H9 (cell line): Measurements from ENCODE around the gene PPM1H. TPM values are rescaled to one million over a fixed set of nuclear protein-coding genes. Genes with fewer than 3 reads are reported as not detected.

ENCODE experiments used
- DNase-seq: peaks from one replicate; pipeline ENCODE4 v3.0.0-alpha.2; 2017
- H2AFZ ChIP-seq: one replicate; pipeline ENCODE4 v1.6.1; 2013; ENCODE audit warnings: mild to moderate bottlenecking, low read length, control low read depth, moderate library complexity
- H2AK5ac ChIP-seq: 2 replicates; pipeline ENCODE4 v1.6.1; 2013; ENCODE audit warnings: low read length, control low read depth, mixed read lengths; ENCODE audit not compliant: insufficient read length
- H2BK120ac ChIP-seq: one replicate; pipeline ENCODE4 v1.6.1; 2013; ENCODE audit warnings: low read depth, mild to moderate bottlenecking, low read length, control low read depth, inconsistent platforms; ENCODE audit not compliant: poor library complexity, severe bottlenecking
- H2BK12ac ChIP-seq: 2 replicates; pipeline ENCODE4 v1.6.1; 2013; ENCODE audit warnings: low read length, control low read depth, mixed read lengths, low read depth; ENCODE audit not compliant: insufficient read length
- H2BK15ac ChIP-seq: 2 replicates; pipeline ENCODE4 v1.6.1; 2013; ENCODE audit warnings: low read depth, low read length, control low read depth
- H2BK20ac ChIP-seq: one replicate; pipeline ENCODE4 v1.6.1; 2013; ENCODE audit warnings: low read depth, mild to moderate bottlenecking, low read length, control low read depth, inconsistent platforms; ENCODE audit not compliant: poor library complexity, severe bottlenecking
- H2BK5ac ChIP-seq: 2 replicates; pipeline ENCODE4 v1.6.1; 2013; ENCODE audit warnings: low read length, control low read depth, mixed read lengths; ENCODE audit not compliant: insufficient read length
- H3K14ac ChIP-seq: 2 replicates; pipeline ENCODE4 v1.6.1; 2013; ENCODE audit warnings: low read length, control low read depth; ENCODE audit not compliant: insufficient read depth
- H3K18ac ChIP-seq: 2 replicates; pipeline ENCODE4 v1.6.1; 2013; ENCODE audit warnings: low read depth, mild to moderate bottlenecking, mixed read lengths, low read length, control low read depth; ENCODE audit not compliant: insufficient read length
- H3K23ac ChIP-seq: 2 replicates; pipeline ENCODE4 v1.6.1; 2013; ENCODE audit warnings: low read length, control low read depth, mixed read lengths, low read depth; ENCODE audit not compliant: insufficient read length
- H3K23me2 ChIP-seq: 2 replicates; pipeline ENCODE4 v1.6.1; 2013; ENCODE audit warnings: low read depth, mild to moderate bottlenecking, mixed read lengths, low read length, control low read depth; ENCODE audit not compliant: insufficient read length, poor library complexity, severe bottlenecking
- H3K27ac ChIP-seq: 2 replicates; pipeline ENCODE4 v1.5.1; 2013; ENCODE audit warnings: low read length, control low read depth, mixed read lengths, low read depth; ENCODE audit not compliant: insufficient read length
- H3K27me3 ChIP-seq: 2 replicates; pipeline ENCODE4 v1.6.1; 2013; ENCODE audit warnings: low read length, control low read depth, inconsistent platforms; ENCODE audit not compliant: insufficient read depth
- H3K4ac ChIP-seq: 2 replicates; pipeline ENCODE4 v1.6.1; 2013; ENCODE audit warnings: low read depth, mild to moderate bottlenecking, control low read depth, inconsistent platforms, low read length, moderate library complexity
- H3K4me1 ChIP-seq: 2 replicates; pipeline ENCODE4 v1.6.1; 2013; ENCODE audit warnings: low read length, control low read depth, inconsistent platforms; ENCODE audit not compliant: insufficient read depth
- H3K4me2 ChIP-seq: 2 replicates; pipeline ENCODE4 v1.6.1; 2013; ENCODE audit warnings: low read length, control low read depth, mixed read lengths; ENCODE audit not compliant: insufficient read length, insufficient read depth
- H3K56ac ChIP-seq: 2 replicates; pipeline ENCODE4 v1.6.1; 2013; ENCODE audit warnings: low read depth, mild to moderate bottlenecking, mixed read lengths, low read length, control low read depth; ENCODE audit not compliant: insufficient read length
- H3K79me1 ChIP-seq: 2 replicates; pipeline ENCODE4 v1.6.1; 2013; ENCODE audit warnings: low read depth, mild to moderate bottlenecking, moderate library complexity, low read length, control low read depth, inconsistent platforms; ENCODE audit not compliant: insufficient read depth, poor library complexity, severe bottlenecking
- H3K79me2 ChIP-seq: 2 replicates; pipeline ENCODE4 v1.6.1; 2013; ENCODE audit warnings: low read length, control low read depth, inconsistent platforms; ENCODE audit not compliant: insufficient read depth
- H3K9ac ChIP-seq: 2 replicates; pipeline ENCODE4 v1.6.1; 2013; ENCODE audit warnings: low read length, control low read depth, mixed read lengths; ENCODE audit not compliant: insufficient read length; ENCODE audit errors: extremely low read depth
- H3K9me3 ChIP-seq: one replicate; pipeline ENCODE4 v1.6.1; 2013; ENCODE audit warnings: low read depth, low read length, inconsistent platforms; ENCODE audit not compliant: control insufficient read depth
- H3T11ph ChIP-seq: one replicate; pipeline ENCODE4 v1.6.1; 2013; ENCODE audit warnings: mild to moderate bottlenecking, low read length, control low read depth, inconsistent platforms
- H4K20me1 ChIP-seq: one replicate; pipeline ENCODE4 v1.6.1; 2013; ENCODE audit not compliant: control insufficient read depth, insufficient read length, insufficient read depth
- H4K5ac ChIP-seq: 2 replicates; pipeline ENCODE4 v1.6.1; 2013; ENCODE audit warnings: low read depth, mild to moderate bottlenecking, mixed read lengths, low read length, control low read depth; ENCODE audit not compliant: insufficient read length
- H4K8ac ChIP-seq: replicated peaks from 2 replicates; pipeline ENCODE4 v1.6.1; 2013; ENCODE audit warnings: low read length, control low read depth, mixed read lengths, low read depth; ENCODE audit not compliant: insufficient read length
- H4K91ac ChIP-seq: 2 replicates; pipeline ENCODE4 v1.6.1; 2013; ENCODE audit warnings: low read depth, mild to moderate bottlenecking, moderate library complexity, mixed read lengths, low read length, control low read depth; ENCODE audit not compliant: insufficient read length
- H3K27ac Mint-ChIP-seq, 3 experiments: 2 replicates in 2 of 3; 3 replicates in 1 of 3; pipeline ENCODE4 v1.8.0; 2020 to 2021; ENCODE audit warnings: mixed read lengths in 3 of 3, mild to moderate bottlenecking in 1 of 3, moderate library complexity in 1 of 3
- H3K27me3 Mint-ChIP-seq: 2 replicates; pipeline ENCODE4 v1.8.0; 2021; ENCODE audit warnings: low read depth, mild to moderate bottlenecking, moderate library complexity, mixed read lengths
- H3K36me3 Mint-ChIP-seq, 3 experiments: 2 replicates in 2 of 3; 3 replicates in 1 of 3; pipeline ENCODE4 v1.8.0; 2020 to 2021; ENCODE audit warnings: low read depth in 3 of 3, mixed read lengths in 3 of 3; ENCODE audit not compliant: insufficient read depth in 1 of 3
- H3K4me1 Mint-ChIP-seq, 2 experiments: 2 replicates each; pipeline ENCODE4 v1.8.0; 2020; ENCODE audit warnings: mixed read lengths in 2 of 2
- H3K4me3 Mint-ChIP-seq, 2 experiments: 2 replicates in 1 of 2; 3 replicates in 1 of 2; pipeline ENCODE4 v1.8.0; 2020 to 2021; ENCODE audit warnings: mild to moderate bottlenecking in 2 of 2, mixed read lengths in 2 of 2, moderate library complexity in 1 of 2
- H3K9me3 Mint-ChIP-seq, 2 experiments: 2 replicates in 1 of 2; 3 replicates in 1 of 2; pipeline ENCODE4 v1.8.0; 2020; ENCODE audit warnings: mild to moderate bottlenecking in 2 of 2, mixed read lengths in 2 of 2, moderate library complexity in 1 of 2
- CTCF ChIP-seq: fragments of 200-600 bp; sonication (generic); conservative IDR thresholded peaks from 3 replicates; pipeline ENCODE4 v1.8.0; 2021; ENCODE audit warnings: antibody characterized with exemption, mild to moderate bottlenecking
- WGBS: extraction: QIAGEN DNeasy Blood & Tissue Kit; methylation state at CpG from one replicate; pipeline ENCODE4 v1.1.7; 2013; ENCODE audit warnings: missing lambda C conversion rate, low lambda C conversion rate, mixed read lengths; ENCODE audit not compliant: insufficient read length; ENCODE audit errors: extremely low coverage; 5-methylcytosine and 5-hydroxymethylcytosine counted together
- total RNA-seq: library from RNA; stranded (reverse); gene quantifications from 2 replicates; pipeline ENCODE4 v1.2.1, GENCODE V29; 2021

PPM1H gene
- total RNA-seq, 1 experiment from 2014 or later: 22.1 TPM

DNA sequence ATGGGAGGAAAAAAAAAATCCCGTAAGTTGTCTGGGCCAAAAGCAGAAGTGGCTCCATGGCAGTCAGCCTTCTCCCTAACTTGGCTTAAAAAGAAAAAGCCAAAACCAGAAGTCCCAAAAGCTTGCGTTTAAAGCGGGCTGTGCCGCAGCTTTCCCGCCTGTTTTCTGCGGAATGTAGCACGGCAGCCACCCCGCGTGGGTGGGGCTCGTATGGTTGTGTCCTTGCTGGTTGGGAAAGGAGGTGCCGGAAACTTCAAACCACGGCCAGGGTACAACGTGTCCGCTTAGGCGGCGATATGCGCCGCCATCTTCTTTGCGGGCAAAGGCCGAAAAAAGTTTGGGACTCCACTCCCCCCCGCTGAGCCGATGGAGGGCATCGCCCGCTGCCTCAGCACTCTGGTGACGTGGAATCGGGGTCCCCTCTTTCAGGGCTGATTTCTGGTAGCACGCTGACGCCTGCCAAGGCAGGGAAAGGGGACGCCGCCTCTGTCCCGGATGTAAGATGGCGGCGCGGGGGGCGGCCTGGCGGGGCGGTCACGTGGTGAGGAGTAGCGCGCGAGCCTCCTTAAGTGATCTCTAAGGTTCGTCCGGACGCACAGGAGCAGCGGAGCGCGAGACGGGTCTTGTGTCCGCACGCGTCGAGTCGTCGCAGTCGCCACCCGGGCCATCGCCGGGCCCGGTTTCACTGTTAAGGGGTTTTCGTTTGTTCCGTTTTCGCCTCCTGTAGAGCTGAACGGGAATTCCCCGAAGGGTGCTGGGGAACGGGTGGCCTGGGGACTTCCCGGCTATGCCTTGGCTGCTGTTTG, 332.5 kb downstream of the PPM1H start:
- Histone ChIP-seq H2BK15ac (no peak overlapping the region), H3K79me1 (no peaks in the 10 kb centered on the region), H3K9me3 (no peaks in the 10 kb centered on the region), H4K91ac (peak overlapping the region; percentile 28), H2AK5ac (no peak overlapping the region), H2BK120ac (peak overlapping the region; percentile 71), H3K79me2 (peaks cover 17% of the 10 kb centered on the region; the same call in 1 of the 2 replicates), H3K18ac (peak overlapping the region; percentile 89), H3K27me3 (no peaks in the 10 kb centered on the region), H3K4me1 (no peaks in the 10 kb centered on the region), H4K20me1 (no peaks in the 10 kb centered on the region), H2BK12ac (no peak overlapping the region), H2BK20ac (no peak overlapping the region), H3K9ac (peak overlapping the region; percentile 98), H3K14ac (peak overlapping the region; percentile 98), H3K23me2 (peaks cover 15% of the 10 kb centered on the region), H3K23ac (no peak overlapping the region), H3K4ac (peak overlapping the region; percentile 10; the same call in 1 of the 2 replicates), H3K4me2 (peak overlapping the region; percentile 92), H3K27ac (peak overlapping the region; percentile 81), H3T11ph (no peak overlapping the region), H3K56ac (peak overlapping the region; percentile 18), H2AFZ (peak overlapping the region; percentile 50), H2BK5ac (peak overlapping the region; percentile 10), H4K8ac (peak overlapping the region; percentile 90), H4K5ac (peak overlapping the region; percentile 54)
- Mint-ChIP-seq H3K27me3 (no peaks in the 10 kb centered on the region), H3K9me3 (no peaks in the 10 kb centered on the region), H3K4me3 (peak overlapping the region; percentile 73 to 89), H3K36me3 (peaks cover 0 to 8% (median 0%) of the 10 kb centered on the region in 3 experiments; a peak in 3 of 7 replicates), H3K4me1 (peaks cover 43 to 49% of the 10 kb centered on the region in 2 experiments), H3K27ac (peak overlapping the region; percentile 98 to 100 (median 98))
- no CpG with 5 or more reads among the region's 66 CpGs for WGBS
- DNase-seq: peak; percentile 93
- TF ChIP-seq CTCF: no peak
